Activated CD4-positive, alpha-beta T cell treated with anti-CD3 and anti-CD28 coated beads for 1 hour (primary cell): ENCODE measurements around the gene SNAI1.
"Not testable (repeated sequence)": the region's sequence is repeated elsewhere in the genome, so short reads cannot be mapped to it uniquely, and the experiment has no call there.

ENCODE experiments used
- DNase-seq: peaks from one replicate; pipeline ENCODE4 v3.0.0-alpha.2; 2020

Gene SNAI1

DNA sequence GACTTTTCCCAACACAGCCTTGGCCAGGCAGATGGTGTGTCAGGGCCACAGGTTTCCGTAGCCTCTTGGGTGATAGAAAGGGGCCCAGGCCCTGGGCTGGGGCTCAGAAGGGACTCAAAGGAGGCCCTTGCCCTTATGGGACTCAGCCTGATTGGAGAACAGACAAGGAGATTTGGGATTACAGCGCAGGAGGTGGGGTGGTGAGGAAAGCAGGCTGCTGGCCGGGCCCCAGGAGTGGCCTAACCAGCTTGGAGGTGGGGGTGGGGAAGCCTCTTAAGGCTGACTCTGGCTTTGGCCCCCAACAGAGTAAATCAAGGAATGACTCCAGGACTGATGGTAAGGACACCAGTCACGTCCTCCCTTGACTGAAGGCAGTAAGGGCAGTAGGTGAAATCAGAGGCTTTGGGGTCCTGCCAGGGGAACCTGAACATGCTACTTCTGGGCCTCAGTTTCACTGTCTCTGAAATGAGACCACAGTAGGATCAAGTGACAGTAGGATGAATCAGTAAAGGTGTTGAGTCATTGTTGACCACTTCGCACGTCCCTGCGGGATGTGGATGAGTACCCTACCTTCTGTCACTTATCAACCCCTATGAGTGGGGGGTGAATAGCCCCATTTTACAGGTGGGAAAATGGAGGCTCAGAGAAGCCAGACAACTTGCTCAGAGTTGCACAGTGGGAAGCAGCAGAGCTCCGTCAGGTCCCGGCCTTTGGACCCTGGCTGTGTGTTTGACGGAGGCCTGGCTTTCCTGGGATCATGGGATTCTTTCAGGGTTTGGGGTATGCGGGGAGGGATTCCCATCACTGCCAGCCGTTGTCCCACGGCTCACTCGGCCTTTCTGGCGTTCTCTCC, 4.5 kb downstream of the SNAI1 start:
- no peak for DNase-seq

DNA sequence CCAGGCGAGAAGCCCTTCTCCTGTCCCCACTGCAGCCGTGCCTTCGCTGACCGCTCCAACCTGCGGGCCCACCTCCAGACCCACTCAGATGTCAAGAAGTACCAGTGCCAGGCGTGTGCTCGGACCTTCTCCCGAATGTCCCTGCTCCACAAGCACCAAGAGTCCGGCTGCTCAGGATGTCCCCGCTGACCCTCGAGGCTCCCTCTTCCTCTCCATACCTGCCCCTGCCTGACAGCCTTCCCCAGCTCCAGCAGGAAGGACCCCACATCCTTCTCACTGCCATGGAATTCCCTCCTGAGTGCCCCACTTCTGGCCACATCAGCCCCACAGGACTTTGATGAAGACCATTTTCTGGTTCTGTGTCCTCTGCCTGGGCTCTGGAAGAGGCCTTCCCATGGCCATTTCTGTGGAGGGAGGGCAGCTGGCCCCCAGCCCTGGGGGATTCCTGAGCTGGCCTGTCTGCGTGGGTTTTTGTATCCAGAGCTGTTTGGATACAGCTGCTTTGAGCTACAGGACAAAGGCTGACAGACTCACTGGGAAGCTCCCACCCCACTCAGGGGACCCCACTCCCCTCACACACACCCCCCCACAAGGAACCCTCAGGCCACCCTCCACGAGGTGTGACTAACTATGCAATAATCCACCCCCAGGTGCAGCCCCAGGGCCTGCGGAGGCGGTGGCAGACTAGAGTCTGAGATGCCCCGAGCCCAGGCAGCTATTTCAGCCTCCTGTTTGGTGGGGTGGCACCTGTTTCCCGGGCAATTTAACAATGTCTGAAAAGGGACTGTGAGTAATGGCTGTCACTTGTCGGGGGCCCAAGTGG, 5.3 kb downstream of the SNAI1 start:
- no peak for DNase-seq

DNA sequence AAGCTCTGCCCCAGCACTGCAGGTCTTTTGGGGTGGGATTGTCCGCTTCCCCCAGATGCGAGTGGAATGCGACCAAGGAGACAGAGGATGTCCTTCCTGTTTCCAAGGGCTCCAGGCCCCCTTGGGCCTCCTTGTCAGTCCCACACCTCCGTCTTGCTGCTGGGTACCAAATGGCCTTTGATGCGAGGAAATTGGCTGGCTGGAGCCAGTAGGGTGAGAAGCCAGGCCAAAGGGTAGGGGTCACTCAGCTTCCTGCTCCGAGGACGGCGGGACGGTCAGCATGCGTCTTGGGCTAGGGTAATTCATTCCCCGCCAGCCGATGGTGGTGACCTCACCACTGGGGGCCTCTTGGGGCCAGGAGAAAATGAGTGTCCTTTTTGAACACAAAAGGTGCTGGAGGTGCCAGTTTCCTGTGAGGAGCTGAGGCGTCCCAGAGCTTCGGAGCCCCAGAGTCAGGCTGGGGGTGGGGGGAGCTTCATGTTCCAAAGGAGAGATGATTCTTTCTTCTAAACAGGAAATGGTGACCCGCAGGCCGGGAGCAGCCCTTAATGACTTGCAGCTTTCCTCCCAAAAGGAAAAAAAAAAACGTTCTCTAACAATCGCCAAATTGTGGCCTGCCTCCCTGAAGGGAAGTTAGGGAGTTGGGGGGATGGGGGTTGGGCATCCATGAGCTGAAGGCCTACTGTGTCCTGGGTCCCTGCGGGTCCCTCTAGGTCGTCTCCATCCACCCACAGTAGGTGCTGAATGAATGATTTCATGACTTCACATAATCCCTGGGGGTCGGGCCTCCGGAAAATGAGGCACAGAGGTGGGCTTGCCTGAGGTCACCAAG, 6.7 kb downstream of the SNAI1 start:
- DNase-seq, result no peak

DNA sequence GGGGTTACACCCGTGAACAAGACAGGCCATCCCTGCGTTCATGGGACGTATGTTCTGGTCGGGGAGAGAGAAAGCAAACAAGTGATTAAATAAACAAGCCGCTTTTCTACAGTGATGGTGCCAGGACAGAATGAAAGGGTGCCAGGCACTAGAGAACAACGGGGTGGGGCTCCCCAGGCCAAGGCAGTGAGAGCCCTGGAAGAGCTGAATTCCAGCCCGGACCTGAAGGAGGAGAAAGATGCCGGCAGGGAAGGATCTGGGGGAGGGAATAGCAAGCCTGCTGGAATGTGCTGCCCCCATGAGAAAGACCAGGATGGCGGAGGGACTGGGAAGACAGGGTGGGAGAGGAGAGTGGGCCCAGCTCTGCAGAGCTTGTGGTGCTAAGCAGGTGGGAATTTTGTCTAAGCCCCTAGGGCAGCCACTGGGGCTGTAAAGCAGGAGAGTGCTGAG, 7.5 kb downstream of the SNAI1 start:
- no peak for DNase-seq

DNA sequence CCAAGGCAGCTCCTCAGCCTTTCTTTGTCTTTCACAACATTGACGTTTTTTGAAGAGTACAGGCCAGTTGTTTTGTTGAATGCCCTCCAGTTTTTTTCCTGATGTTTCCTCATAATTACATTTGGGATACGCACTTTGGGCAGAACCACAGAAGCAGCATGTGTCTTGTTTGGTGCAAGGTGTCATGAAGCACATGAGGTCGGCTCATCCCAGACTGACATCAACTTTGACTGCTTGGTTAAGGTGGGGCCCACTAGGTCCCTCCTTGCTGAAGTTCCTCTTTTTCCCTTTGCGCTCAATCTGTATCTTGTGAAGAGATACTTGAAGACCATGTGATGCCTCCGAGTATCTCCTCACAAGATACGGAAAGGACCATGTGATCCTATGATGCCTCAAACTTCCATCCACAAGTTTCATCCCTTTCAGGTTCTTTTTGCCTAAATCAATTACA, 10.5 kb downstream of the SNAI1 start:
- DNase-seq, result no peak

DNA sequence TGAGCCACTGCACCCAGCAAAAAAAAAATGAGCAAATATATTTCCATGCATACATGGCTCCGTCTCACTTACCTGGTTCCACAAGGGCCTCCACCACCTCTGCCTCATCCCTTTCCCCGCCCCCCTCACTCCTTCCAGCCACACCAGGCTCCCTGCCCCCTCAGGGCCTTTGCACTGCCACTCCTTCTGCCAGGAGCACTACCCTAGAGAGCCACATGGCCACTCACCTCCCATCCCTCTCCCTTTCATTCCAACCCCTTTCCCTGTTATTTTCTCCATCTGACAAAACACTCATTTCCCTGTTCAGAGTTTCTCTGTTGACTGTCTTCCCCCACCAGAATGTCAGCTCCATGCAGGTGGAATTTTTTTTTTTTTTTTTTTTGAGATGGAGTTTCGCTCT, 12.8 kb downstream of the SNAI1 start:
- DNase-seq, result no peak

DNA sequence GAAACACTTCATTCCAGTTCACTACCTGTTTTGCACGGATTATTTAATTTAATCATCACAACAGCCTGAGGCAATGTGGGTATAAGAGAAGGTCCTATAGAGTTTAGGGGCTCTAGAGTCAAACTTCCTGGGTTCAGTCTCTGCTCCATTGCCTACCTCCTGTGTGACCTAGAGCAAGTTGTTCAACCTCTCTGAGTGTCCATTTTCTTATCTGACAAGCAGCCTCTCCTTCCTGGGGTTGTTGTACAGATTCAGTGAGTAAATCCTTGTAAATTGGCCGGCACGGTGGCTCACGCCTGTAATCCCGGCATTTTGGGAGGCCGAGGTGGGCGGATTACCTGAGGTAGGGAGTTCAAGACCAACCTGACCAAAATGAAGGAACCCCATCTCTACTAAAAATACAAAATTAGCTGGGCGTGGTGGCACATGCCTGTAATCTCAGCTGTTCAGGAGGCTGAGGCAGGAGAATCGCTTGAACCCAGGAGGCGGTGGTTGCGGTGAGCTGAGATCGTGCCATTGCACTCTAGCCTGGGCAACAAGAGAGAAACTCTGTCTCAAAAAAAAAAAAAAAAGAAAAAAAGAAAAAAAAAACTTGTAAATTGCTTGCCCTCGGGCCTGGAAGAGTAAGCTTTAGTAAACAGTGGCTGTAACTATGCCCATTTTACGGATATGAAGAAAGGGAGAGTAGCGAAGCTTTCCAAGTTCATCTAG, 15.9 kb downstream of the SNAI1 start:
- DNase-seq, result not testable (repeated sequence)

DNA sequence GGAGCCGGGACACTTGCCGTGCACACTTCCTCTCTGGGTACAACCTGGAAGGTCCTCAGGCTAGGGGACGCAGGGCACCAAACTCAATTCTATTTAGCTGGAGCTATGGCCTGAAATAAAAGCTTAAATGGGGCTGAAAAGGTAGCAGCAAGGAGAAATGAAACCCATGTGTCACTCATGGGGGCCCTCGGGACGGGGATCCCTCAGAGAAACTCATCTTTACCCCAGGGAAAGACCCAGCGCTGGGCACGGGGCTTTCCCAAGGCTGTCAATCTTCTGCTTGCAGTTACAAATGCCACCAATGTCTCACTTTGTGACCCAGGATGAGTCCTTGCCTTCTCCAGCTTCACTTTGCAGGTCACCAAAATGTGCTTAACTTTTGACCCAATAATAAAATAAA, 16.5 kb downstream of the SNAI1 start:
- DNase-seq, result no peak

DNA sequence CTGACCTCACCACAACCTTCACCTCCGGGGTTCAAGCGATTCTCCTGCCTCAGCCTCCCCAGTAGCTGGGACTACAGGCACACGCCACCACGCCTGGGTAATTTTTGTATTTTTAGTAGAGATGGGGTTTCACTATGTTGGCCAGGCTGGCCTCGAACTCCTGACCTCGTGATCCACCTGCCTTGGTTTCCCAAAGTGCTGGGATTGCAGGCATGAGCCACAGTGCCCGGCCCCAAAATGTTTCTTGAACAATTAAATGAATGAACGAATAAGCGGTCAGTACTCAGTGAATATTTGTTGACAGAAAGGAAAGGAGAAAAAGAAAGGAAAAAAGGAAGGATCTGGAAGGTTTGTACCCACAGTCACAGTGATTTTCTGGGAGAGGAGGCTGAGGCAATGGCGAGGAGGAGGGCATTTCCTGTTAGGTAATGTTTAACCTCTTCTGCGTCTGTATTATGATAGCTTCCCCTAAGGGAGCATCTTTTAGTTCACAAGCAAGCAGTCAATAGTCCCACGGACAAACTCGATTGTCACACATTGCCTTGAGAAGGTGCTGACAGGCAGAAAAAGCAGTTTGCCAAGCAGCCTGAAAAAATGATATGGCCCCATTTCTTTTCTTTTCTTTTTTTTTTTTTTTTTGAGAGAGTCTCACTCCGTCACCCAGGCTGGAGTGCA, 17.9 kb downstream of the SNAI1 start:
- not testable (repeated sequence) for DNase-seq

DNA sequence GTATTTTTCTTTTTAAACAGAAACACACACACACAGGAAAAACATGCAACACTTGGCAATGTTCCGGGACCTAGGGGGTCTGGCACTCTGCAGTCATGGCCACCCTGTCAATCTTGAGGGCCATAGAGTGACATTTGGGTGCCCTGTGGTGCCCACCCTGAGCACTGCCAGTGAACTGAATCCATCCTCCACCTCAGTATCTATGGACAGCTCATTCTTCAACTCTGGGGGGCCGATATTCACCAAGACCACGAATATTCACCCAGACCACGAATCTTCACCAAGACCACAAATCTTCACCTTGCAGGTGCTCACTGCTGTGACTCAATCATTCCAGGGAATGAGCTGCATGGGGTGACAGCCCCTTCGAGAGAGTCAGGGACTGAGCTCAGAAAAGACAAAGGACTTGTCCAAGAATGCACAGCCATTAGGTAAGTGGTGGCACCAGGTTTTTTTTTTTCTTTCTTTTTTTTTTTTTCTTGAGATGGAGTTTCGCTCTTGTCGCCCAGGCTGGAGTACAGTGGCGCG, 19.1 kb downstream of the SNAI1 start:
- DNase-seq, result no peak

DNA sequence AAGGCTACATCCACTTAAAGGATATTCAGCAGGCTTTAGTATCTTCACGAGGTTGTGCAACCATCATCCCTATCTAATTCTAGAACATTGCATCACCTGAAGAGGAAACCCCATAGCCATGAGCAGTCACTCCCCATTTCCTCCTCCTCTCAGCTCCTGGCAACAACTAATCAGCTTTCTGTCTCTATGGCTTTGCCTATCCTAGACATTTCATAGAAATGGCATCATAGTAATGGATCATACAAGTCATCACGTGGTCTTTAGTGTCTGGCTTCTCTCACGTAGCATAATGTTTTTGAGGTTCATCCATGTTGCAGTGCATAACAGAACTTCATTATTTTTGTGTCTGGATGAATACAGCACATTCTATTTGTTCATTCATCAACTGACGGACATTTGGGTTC, 20.5 kb downstream of the SNAI1 start:
- no peak for DNase-seq

DNA sequence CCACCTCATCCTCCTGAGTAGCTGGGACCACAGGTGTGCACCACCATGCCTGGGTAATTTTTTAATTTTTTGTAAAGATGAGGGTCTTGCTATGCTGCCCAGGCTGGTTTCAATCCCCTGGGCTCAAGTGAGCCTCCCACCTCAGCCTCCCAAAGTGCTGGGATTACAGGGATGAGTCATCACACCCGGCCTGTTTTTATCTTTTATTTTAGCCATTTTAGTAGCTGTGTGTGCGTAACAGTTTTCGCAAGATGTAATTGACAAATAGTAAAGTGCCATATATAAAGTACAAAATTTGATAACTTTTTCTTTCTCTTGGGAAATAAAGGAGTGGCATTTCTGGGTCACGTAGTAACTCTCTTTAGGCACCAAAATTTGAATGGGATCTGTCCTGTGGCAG, 21.4 kb downstream of the SNAI1 start:
- DNase-seq, result no peak

DNA sequence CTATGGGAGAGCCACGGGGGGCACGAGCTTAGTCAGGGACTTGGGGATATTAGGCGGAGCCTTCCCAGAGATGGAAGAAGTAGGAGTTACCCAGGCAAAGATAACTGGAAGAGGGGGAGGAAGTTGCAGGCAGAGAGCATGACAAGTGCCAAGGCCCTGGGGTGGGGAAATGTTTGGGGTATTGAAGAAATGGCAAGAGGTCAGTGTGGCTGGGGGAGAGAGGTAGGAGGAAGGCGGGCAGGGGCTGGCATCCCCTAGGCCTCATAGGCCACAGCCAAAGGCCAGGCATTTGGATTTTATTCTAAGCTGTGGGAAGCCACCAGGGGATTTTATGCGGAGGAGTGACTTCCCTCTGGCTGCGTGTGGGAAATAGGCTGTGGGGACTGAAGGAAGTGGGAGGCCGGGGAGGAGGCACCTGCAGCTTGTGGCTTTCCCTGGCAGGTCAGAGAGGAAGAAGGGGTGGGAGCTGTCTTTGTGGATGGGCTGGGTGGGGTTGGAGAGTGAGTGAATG, 22.7 kb downstream of the SNAI1 start:
- no peak for DNase-seq

DNA sequence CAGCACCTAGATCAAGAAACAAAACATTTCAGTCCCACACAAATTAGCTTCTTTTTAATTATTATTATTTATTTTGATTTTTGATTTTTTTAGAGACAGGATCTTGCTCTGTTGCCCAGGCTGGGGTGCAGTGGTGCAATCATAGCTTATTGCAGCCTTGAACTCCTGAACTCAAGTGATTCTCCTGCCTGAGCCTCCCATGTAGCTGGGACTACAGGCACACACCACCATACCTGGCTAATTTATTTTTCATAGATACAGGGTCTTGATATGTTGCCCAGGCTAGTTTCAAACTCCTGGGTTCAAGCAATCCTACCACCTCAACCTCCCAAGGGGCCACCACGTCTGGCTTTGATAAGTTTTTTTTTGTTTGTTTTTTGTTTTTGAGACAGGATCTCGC, 24.6 kb downstream of the SNAI1 start:
- DNase-seq, result no peak

DNA sequence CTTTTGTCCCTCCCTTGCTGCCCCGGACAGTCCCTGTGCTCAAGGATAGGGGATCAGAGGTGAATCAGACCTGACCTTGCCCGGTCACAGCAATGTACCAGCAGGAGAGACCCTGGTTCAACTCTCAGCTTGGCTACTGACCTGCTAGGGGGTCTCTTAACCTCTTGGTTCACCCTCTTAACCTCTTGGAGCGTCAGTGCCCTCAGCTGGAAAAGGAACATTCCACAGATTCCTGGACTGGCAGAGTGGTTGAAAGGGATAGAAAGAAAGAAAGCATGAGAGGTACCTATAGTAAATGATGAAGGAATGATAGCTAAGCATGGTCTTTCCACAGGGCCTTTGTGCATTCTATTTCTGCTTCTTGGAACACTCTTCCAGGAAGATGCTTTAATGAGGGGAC, 25.2 kb downstream of the SNAI1 start:
- no peak for DNase-seq

DNA sequence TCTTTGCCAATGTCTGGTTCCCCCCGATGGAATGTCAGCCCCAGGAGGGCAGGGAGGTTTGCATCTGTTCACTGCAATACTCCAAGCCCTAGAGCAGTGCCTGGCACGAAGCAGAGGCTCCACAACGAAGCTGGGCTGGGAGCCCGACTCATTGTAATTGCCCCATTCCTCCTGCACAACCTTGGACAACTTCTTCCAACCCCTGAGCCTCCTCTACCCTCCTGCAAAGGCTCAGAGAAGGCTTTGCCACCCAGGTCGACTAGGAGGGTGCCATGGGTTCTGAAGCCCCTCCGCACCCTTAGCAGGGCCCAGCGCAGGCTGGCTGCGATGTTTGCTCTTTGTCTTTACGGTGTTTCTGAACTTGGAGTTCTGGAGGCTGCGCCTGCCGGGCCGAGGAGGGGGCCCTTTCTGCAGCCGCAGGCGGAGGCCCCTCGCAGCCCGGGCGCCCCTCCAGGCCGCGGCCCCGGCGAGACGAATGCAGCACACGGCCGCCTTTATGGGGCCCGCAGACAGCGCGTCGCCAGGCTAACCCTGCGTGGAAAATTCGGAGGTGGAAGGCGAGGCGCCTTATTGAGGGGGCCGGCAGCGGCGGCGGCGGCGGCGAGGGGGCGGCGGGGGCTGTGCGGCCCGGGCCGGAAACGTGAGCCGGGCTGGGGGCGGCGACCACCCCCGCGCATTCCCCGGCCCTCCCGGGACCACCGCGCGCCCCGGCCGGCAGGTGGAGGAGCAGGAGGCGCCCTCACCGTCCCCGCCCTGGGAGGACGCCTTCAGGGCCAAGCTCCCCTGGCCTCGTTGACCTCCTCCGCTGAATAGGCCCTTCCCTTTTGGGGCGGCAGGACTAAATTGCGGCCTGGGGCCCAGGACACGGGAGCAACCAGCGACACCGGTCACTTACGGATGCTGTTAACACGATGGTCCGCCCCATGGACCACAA, 27.0 kb downstream of the SNAI1 start:
- DNase-seq, result no peak

DNA sequence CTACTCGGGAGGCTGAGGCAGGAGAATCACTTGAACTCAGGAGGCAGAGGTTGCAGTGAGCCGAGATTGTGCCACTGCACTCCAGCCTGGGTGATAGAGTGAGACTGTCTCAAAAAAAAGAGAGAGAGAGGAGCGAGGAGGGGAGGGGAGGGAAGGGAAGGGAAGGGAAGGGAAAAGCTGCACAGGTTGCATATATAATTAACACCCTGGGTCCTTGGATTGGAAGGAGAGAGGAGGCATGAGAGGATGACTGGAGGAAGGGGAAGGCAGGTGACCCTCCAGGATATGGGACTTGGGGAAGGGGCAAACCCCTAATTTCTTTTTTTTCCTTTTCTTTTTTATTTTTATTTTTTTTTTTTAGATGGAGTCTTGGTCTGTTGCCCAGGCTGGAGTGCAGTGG, 28.8 kb downstream of the SNAI1 start:
- not testable (repeated sequence) for DNase-seq

DNA sequence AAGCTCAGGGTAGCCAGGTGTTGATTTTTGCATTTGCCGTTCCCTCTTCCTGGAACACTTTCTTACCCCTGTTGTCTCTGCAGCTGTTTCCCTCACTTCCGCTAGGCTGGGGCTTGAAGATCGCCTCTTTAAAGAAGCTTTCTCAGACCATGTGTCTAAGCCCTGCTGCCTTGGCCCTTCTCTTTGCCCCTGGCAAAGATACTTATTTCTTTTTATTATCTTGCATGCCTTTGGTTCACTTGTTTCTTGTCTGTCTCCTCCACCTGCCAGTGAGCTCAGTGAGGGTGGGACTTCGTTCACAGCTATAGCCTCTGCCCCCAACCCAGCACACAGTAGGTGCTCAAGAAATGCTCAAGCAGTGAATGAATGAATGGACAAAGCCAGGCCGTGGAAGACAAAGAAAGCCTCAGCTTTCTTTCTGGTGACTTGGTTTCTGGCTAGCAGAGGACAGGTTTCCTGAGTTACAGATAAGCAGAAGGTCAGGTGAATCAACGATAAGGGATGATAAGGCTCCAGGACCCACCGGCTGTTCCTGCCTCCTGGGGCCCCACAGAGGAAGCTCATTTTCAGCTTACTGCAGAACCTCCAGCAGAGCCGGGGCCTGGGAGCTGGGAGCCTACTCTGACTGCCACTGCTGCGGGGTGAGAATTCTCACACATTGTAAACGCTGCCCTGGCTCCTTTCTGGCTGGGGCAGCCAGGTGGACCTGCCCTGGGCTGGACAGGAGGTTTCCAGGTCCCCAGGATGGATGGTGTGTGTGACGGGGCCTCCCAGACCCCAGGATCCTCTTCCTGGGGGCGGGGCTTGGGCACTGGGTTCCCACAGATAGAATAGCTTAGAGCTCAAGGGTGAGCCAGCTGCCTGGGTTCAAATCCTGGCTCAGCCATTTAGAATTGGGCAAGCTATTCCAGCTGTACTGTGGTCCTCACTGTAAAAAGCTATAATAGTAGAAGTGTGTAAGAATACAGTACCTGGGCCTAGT, 29.8 kb downstream of the SNAI1 start:
- no peak for DNase-seq

DNA sequence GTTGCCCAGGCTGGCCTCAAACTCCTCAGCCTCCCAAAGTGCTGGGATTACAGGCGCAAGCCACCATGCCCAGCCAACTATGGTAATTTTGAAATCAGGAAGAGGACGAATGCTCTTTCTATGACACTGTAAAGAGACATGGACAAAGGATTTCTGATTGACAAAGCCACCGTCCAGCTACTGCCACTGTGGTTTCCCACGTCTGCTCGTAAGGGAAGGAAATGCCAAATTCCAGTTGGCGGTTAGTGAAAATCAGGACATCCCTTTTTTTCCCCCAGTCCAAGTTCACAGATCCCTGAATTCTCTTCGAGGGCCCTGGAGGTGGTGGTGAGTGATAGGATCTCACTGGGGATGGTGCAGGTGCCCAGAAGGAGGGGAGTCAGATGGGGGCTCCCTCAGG, 31.2 kb downstream of the SNAI1 start:
- DNase-seq, result no peak
